ENCODE data around the gene ASAP2.
"Not testable (repeated sequence)": the region's sequence is repeated elsewhere in the genome, so short reads cannot be mapped to it uniquely, and the experiment has no call there.

ASAP2 gene

DNA sequence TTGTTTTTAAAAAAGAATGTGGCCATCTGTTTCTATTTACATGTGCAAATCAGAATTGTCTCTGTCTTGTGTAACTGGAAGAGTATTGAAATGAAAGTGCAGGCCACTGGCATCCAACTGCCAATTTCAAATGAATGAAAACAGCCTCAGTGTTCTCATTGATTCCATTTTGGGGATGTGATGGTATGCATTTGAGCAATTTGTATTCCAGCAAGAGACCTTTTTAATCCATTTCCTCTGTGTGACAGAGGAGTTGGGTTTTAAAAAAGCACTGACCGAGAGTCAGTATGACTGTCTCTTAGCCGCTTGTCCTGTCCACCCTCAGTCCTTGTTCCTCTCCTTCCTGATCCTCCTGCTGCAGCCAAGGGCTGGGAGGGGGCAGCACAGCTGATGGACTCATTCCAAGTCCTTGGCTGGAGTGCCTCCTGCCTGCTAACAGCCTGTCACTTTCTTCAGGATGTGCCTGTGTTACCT is 50.0 kb downstream of the ASAP2 start:
- no peak for DNase-seq

DNA sequence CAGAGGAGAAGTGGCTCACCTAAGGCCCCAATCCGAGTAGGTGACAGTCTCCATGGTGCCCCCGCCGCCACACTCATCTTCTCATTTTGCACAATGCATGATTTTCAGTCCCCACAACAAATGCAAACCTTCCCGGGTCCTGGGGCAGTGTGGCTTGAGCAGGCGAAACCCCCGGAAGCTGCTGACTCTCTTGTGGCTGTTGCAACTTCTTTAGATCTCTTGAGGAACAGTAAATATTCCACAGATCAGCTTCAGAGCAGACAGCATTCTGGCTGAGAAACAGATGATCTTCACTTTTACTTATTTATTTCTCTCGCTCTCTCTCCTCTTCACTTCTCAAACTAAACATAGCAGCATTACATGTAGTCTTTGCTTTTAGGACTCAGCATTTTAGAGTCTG is 51.9 kb downstream of the ASAP2 start:
- no peak for DNase-seq

DNA sequence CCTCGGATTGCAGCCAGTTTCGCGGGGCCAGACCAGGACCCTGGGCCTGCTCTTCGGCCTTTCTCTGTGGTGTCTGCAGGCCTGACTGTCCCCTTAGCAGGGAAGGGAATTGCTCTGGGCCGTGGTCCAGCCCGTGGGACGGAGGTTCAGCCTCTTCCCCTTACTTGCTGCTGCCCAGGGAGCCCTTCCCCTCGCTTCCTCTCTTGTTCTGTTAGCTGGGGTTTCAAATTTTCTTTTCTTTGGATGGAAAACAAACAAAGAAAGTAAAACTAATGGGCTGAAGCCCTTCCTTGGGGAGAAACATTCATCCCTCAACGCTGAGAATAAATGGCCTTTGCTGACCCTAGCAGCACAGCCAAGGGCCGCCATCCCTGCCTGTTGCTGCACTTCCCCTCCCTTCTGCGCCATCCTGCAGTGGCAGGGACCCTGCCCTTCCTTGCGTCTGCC is 52.4 kb downstream of the ASAP2 start:
- no peak for DNase-seq

DNA sequence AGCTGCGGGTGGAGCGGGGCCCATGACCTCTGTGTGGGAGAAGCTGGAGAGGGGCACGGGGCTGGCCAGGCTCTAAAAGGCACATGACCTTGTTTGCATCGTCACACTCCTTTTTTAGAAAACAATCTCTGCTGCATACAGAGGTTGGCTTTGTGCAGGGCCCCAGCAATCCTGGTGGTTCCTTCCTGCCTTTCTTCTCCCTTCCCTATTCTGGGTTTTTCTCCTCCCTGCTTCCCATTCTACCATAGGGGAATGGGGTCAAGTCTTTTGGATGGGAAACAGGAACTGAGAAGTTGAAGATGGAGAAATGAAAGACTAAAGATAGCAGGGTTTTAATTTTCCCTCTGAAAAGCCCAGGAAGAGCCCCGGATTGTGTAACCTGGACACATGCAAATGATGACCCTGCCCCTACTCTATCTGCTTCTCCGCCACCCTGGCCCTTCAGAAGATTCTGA is 53.9 kb downstream of the ASAP2 start:
- no peak for DNase-seq

DNA sequence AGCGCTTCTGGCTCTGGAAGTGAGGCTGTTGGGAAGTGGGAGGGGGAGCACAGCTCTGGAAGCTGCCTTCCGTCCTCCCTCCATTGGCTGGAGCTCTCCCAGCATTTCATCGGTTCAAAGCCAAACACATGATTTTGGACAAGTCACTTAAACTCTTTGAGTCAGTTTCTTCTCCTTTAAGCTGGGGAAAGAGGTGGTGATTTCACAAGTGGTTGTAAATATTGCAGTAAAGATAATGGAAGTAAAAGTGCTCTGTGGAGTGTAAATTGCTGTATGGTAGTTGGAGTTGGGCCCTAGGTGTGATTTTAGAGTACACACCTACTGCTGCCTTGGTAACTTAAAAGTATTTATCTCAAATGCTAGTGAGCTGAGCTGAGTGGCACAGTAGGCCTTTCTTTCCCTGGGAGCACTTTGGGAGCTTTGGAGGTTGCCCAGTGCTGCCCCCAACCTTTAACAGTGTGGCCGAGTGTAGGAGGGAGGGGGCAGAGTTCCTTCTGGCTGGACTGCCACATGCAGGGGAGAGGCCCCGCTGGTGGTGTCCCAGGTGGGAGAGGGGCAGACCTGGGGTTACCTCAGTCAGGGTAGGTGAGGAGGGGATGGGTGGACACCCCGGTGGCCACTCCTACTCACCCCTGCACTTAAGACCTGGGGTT is 54.7 kb downstream of the ASAP2 start:
- no peak for DNase-seq

DNA sequence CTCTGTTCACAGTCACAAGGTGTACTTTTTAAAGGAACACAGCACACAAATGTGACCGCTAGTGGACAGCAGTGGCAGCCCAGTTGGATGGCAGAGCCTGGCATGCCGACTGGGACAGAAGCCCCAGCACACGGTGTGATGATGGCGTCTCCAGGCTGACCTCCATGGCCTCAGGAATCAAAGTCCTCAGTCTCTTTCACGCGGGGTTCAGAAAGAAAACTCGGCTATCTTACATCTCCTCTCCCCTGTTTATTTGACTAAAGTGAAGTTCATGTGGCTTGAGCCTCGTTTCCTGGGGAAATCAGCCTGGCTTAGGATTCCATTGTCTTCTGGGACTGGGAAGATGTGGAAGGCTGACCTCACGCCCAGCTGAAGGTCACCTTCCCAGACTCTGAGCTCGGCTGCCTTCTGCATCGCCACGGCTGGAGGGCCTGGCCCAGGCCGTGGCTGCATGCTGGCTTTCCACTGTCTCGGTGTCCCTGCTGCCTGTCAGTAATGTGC is 56.1 kb downstream of the ASAP2 start:
- DNase-seq: no peak

DNA sequence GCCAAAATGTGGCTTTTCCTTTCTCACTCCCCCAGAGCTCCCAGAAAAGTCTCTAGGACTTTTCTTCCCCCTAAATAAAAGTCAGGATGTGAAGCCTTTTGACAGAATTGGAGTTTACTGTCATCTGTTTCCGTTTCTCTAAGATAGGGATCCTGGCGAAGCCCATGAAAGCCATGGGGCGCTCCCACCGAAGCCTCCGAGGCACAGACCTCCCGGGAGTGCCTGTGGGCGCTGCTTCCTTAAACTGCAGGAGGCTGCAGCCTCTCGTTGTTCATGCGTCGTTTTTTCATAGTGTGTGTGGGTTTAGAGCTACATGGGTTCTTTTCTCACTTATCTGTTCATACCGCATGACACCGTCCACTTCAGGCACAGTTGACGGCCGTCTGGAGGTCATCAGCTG is 56.8 kb downstream of the ASAP2 start:
- DNase-seq: no peak

DNA sequence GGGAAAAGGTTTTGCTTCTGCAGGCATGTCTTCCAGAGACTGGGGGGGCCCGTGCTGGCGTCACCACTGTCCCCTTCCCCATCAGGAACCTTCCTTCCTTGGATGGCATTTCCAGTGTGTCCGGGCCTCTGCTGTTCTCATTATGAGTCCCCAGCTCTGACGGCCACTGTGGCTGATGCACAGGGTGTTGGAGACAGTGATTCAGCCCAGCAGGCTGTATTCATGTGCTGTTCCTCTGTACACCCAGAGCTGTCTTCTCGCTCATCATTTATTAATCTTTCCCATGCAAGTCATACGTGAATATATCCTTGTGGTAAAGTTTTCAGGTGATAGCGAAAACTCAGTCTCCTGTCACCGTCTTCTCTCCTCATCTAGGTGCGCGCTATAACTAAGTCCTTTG is 57.7 kb downstream of the ASAP2 start:
- no peak for DNase-seq

DNA sequence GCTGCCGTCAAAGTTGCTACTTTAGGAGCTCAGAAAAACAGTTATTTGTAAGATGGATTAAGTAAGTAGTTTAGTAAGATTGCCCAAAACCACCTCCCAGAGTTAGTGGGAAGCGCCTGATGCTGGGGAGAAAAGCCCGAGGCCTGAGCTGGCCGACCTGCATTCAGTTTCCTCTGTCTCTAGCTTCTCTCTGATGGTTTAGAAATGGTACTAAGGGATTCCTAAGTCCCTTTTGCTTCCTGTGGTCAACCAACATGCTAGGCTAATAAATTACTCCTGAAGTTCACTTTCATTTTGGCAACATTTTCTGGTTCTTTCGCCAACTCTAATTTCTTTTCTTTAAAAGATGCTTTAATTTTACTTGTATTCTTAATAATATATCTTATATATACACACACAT is 60.1 kb downstream of the ASAP2 start:
- DNase-seq: no peak

DNA sequence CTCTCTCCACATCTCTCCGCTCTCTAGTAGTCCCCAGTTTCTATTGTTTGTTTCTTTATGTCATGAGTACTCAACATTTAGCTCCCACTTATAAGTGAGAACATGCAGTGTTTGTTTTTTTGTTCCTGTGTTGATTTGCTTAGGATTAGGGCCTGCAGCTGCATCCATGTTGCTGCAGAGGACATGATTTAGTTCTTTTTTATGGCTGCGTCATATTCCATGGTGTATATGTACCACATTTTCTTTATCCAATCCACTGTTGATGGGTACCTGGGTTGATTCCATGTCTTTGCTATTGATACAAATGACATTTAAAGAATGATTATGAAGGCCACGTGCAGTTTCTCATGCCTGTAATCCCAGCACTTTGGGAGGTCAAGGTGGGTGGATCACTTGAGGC is 60.7 kb downstream of the ASAP2 start:
- DNase-seq: not testable (repeated sequence)

DNA sequence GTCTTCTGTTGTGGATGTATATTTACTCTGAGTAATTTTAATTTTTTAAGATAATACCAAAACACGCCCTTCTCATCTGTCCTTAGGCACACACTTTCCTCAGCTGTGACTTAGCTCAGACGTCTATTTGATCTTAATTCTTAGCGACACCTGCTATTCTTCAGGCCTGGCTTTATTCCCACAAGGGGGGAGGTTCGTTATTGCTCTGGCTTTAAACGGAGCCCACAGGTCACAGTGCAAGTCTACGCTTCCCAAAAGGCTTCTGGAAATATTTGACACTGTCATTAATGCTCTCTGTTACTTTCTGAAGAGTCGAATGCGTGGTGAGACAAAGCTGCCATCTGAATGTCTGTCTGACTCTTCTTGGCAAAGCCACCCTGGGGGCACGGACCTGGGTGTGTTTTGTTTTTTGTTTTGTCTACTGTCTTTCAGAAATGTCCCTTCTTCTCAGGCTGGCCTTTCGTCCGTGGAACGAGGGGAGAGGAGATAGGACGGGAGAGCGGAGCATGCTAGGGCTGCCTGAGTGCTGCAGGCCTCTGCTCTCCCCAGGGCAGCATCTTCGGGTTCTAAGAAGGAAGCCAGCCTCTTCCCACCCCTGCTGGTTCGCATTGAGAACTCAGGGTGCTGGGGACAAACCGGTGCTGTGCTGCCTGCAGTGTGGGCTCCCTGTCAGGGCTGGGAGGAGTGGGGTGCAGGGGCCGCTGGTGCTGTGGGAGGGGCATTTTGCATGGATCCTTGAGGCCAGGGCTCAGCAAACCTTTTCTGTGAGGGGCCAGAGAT is 61.9 kb downstream of the ASAP2 start:
- DNase-seq: no peak

DNA sequence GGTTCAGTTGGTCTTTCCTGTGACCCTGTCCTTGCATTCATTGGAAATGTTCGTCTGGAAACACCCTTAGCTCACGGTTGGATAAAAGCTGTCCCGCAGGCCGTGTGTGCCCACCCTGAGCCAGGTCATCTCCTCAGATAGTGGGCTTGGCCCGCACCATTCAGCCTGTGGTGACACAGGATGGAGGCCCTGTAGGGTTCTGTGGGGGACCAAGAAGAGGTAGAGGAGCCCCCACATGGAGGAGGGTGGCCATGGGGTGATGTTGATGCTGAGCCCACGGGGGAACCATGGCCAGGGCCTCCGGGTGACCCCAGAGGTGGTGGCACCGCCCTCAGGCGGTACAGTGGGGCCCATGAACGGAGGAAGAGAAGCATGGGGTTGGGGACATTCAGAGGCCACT is 62.7 kb downstream of the ASAP2 start:
- DNase-seq: no peak

DNA sequence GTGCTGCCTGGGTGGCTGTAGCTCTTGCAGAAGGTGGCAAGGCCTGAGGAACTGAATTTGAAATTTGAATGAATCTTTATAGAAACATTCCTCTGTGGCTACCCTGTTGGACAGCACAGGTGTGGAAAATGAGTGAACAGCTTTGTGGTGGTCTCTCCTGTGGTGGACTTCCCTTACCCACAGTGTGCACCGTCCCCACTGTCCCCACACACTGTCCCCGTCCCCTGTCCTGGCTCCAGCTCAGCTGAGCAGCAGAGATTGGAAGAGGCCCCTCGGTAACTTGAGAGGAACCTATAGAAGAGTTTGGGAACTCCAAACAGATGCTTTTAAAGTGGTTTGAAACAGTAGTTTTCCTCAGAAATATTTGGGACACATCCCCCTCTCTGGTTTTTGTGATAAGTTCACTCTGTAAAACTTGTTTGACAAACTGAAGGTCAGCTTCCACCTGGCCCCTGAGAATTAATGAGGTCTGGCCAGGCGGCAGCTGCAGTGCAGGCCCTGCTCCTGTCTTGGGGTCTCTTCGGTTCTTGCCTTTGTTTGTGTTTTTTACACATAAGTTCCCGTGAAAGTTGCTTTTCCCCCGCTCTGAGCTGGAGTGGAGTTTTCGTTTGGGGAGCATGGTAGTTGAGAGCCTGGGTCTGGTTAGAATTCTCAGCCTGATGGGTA is 63.2 kb downstream of the ASAP2 start:
- DNase-seq: no peak

DNA sequence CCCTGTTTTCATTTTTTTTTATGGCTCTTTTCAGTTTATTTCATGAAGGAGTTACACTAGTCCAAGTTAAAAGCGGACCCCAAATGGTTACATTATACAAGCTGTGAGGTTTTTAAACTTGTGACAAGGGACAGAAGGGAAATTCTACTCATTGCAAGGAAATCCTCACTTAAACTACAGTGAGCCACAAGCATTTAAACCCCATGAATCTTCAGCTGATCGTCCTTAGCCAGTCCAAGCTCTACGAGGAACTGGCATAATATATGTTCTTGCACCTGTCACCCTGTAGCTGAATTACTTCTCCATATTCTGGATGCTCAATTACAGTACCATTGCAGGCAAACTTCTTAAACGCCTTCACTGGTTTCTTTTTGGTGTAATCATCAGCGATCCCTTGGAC is 64.5 kb downstream of the ASAP2 start:
- no peak for DNase-seq

DNA sequence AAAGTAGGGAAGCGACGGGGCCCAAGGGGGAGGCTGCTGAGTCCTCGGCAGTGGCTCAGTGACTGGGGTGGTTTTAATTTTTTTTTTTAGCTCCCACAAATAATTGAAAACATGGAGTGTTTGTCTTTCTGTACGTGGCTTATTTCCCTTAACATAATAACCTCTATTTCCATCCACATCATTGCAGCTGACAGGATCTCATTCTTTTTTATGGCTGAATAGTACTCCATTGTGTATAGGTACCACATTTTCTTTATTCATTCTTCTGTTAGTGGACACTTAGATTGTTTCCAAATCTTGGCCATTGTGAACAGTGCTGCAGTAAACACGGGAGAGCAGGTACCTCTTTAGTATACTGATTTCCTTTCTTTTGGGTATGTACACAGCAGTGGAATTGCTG is 65.1 kb downstream of the ASAP2 start:
- DNase-seq: no peak

DNA sequence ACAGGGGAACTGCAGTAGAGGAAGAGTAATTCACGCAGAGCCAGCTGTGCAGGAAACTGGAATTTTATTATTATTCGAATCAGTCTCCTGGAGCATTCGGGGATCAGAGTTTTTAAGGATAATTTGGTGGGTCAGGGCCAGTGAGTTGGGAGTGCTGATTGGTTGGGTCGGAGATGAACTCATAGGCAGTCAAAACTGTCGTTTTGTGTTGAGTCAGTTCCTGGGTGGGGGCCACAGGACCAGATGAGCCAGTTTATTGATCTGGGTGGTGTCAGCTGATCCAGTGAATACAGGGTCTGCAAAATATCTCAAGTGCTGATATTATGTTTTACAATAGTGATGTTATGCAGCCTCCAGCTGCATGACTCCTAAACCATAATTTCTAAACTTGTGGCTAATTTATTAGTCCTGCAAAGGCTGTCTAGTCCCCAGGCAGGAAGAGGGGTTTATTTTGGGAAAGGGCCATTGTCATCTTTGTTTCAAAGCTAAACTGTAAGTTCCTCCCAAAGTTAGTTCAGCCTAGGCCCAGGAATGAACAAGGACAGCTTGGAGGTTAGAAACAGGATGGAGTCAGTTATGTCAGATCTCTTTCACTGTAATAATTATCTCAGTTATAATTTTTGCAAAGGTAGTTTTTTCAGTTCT is 67.0 kb downstream of the ASAP2 start:
- DNase-seq: no peak

DNA sequence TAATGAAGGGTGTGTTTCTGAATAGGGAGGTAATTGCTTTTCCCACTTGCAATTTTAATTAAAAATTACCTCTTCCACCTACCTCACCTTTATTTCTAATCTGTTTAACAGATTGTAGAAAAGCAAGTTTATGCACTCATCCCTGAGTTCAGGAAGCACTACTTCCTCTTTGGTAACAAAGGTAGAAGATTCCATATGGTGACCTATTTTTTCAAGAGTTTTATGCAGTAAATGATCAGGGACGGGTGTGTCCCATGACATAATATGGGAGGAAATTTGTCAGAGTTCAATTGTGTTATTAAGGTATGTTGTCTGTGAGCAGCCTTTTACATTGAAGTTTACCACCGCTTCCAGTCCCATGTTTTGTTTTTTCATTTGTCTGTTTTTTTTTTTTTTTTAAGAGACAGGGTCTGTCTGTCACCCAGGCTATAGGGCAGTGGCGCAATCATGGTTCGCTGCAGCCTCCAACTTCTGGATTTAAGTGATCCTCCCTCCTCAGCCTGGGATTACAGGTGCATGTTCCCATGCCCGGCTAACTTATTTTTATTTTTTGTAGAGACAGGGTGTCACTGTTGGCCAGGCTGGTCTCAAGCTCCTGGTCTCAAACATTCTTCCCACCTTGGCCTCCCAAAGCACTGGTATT is 68.2 kb downstream of the ASAP2 start:
- no peak for DNase-seq

DNA sequence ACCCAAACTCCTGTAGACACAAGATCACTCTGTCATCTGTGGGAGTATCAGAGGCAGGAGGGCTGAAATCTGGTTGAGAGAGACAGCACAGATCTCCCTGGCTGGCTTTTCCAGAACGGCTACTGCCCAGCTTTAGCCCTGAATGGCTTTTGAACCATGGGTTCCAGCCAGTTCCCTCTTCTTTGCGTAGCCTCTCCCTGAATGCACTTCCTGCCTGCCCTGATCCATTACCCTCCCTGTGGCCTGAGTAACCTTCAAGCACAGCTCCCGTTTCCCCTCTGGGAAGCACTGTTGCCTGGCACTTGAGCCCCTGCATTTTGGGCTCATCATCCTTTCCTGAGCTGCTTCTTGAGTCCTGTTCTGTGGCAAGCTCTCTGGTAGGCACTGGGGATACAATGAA is 68.8 kb downstream of the ASAP2 start:
- DNase-seq: no peak

DNA sequence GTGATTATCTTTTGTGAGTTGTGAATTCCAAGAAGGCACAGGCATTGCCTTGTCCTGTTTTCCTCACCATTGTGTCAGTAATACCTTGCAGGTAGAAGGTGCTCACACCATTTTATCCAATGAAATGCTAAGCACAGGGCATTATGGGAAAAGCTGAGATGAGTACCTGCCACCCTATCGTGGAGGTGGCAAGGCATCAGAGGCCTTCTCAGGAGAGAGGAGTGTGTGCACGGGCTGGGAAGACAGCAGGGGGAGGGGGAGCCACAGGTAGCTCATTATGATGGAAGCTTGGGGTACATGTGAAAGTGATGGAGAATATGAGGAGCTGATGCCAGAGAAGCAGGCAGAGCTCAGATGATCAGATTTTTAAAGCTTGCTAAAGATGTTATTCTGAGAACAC is 69.5 kb downstream of the ASAP2 start:
- DNase-seq: no peak

DNA sequence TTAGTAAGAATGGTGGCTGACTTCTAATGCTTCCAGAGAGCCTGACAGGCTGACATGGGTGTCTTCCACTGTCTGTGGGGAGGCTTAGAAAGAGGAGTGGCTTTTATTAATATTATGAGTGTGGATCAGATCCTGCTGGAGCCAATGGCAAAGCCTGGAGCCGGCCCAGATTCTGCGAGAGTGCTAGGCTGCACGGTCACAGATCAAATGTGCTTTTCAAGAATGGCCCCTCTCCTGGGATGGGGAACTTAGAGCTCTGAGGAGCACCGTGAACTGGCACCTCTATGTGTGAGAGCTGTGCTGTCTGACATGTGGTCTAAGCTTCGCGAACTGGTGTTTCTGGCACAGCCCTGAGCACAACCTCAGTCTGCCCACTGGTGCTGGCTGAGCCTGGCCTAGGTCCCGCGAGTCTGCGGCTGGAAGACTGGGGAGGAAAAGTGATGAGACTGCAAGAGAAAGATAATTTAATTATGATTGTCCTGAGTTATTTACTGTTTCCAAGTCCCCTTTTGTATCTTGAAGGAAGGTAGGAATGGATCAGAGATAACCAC is 70.4 kb downstream of the ASAP2 start:
- DNase-seq: no peak

DNA sequence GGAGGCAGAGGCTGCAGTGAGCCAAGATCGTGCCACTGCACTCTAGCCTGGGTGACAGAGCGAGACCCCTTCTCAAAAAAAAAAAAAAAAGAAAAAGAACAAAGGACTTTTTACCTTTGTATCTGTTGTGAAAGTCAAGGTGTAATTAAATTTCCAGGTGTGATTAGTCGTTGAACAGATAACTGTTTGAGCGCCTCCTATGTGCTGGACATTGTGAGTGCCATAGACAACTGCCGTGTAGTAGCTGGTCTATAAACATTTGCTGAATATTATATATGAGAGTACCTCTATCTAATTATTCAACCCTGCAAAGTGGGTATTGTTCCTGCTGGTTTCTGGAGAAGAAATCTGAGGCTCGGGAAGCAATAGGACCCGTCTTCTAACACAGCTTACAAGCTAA is 71.8 kb downstream of the ASAP2 start:
- no peak for DNase-seq

DNA sequence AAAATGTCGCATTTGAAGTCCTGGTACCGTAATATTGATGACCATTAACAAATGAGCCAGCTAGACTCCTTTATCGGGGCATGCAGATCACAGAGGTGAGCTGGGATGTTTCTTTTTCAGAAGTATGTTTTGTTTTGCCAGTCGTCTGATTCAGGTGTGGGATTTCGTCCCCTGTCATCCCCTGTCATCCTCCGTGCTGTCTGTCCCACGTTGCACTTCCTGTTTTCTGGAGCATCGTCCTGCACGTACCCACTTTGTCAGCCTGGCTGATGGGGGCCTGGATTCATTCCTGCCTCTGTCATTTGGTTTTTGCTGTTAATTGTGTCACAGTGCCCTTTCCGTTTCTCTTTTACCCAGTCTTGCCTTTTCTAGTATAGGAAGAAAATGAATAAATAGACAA is 72.8 kb downstream of the ASAP2 start:
- no peak for DNase-seq

Measured in NCI-H1436 treated with DMSO at 0.1 percent for 48 hours (cell line).